SK-N-SH (cell line): Measurements from ENCODE around the gene GCLM.
A peak's percentile ranks its signal among the peaks of the same experiment; 100 is the strongest.

Experiments
- CTCF ChIP-seq: fragments of 200-600 bp; sonication (generic); IDR thresholded peaks from 2 replicates; pipeline ENCODE4 v1.6.1; 2017; ENCODE audit warnings: antibody characterized with exemption, mild to moderate bottlenecking, moderate library complexity
- EP300 ChIP-seq, 2 experiments: IDR thresholded peaks; 2 replicates each; pipeline versions ENCODE4 v1.4.0 to v1.6.1; 2012; ENCODE audit warnings: borderline replicate concordance in 1 of 2, low read depth in 1 of 2, low read length in 1 of 2
- EZH2phosphoT487 ChIP-seq: fragments of 200-600 bp; sonication (generic); IDR thresholded peaks from 2 replicates; pipeline ENCODE4 v1.6.1; 2017; ENCODE audit warnings: low read depth, mixed run types, mild to moderate bottlenecking, antibody characterized with exemption, moderate library complexity, borderline replicate concordance
- FOSL2 ChIP-seq: IDR thresholded peaks from 2 replicates; pipeline ENCODE4 v1.4.0; 2012; ENCODE audit warnings: low read depth, mild to moderate bottlenecking, moderate library complexity, borderline replicate concordance
- JUND ChIP-seq: IDR thresholded peaks from 2 replicates; pipeline ENCODE4 v1.4.0; 2012
- MAX ChIP-seq: IDR thresholded peaks from 2 replicates; pipeline ENCODE4 v1.4.0; 2012; ENCODE audit warnings: low read depth
- POLR2AphosphoS5 ChIP-seq: IDR thresholded peaks from 2 replicates; pipeline ENCODE4 v1.6.1; 2012; ENCODE audit warnings: low read depth, low read length
- RCOR1 ChIP-seq: fragments of 150-350 bp; IDR thresholded peaks from 2 replicates; pipeline ENCODE4 v1.6.1; 2017; ENCODE audit warnings: antibody characterized with exemption, low read length
- YY1 ChIP-seq: IDR thresholded peaks from 2 replicates; pipeline ENCODE4 v1.4.0; 2012; ENCODE audit warnings: low read depth, mild to moderate bottlenecking

- TF ChIP-seq CTCF (no peak), FOSL2 (no peak), JUND (no peak), RCOR1 (peak; percentile 63), YY1 (peak; percentile 68; the same call in 1 of the 2 replicates), POLR2AphosphoS5 (peak; percentile 60; the same call in 1 of the 2 replicates), EP300 (IDR thresholded peaks at IDR 0.05; ENCODE audit: borderline replicate concordance in 1 of 2, low read depth in 1 of 2, low read length in 1 of 2) (peak in 1 of 2 experiments; percentile 48; a peak in 1 of 4 replicates), EZH2phosphoT487 (no peak), MAX (no peak)
Measured at GRCh38 chr1:93847811-93848288, 61.4 kb downstream of the GCLM start.
